Mucosa of rectum (tissue), 2 donors: ENCODE data around the gene GATM.

Experiments used
- H3K27ac ChIP-seq, 2 donors: one replicate each; pipeline ENCODE4 v1.7.0; 2013; ENCODE audit warnings: inconsistent platforms in 2 of 2, low read depth in 2 of 2, low read length in 2 of 2
- H3K27me3 ChIP-seq, 2 donors: one replicate each; pipeline ENCODE4 v1.7.0; 2013; ENCODE audit warnings: low read length in 2 of 2; ENCODE audit not compliant: control insufficient read depth in 2 of 2, insufficient read depth in 2 of 2
- H3K36me3 ChIP-seq, 2 donors: one replicate each; pipeline ENCODE4 v1.7.0; 2013; ENCODE audit warnings: low read length in 2 of 2; ENCODE audit not compliant: control insufficient read depth in 2 of 2, insufficient read depth in 2 of 2
- H3K4me1 ChIP-seq, 2 donors: one replicate each; pipeline ENCODE4 v1.7.0; 2013; ENCODE audit warnings: low read length in 2 of 2, mild to moderate bottlenecking in 1 of 2; ENCODE audit not compliant: control insufficient read depth in 2 of 2, insufficient read depth in 2 of 2
- H3K4me3 ChIP-seq, 2 donors: one replicate each; pipeline ENCODE4 v1.7.0; 2013; ENCODE audit warnings: low read length in 2 of 2
- H3K9ac ChIP-seq, 2 donors: one replicate each; pipeline ENCODE4 v1.7.0; 2013; ENCODE audit warnings: low read length in 2 of 2, low read depth in 1 of 2, mild to moderate bottlenecking in 1 of 2
- H3K9me3 ChIP-seq, 2 donors: one replicate each; pipeline ENCODE4 v1.7.0; 2013; ENCODE audit warnings: low read length in 2 of 2; ENCODE audit not compliant: control insufficient read depth in 2 of 2
- donor health status: healthy.
- donor health status: Normal muscosa, but diverticular disease.

GATM gene

DNA sequence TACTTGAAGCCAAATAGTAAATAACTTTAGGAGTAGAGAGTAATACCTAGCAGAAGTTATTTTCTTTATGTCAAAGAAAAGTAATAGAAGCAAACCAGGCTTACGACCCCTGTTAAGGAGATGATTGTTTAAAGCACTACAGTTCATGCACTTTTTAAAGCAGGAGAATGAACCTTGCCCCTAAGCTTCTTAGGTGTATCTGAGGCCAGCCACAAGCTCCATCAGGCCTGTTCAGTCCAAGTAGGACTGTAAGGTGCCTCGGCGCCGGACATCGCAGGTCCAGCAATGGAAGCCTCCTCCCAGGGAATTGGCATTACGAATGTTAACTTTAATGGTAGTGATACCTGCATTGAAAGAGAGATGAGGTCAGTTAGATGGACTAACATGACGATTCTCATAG lies 16.5 kb downstream of the GATM start:
- no peak overlapping the region for H3K9ac ChIP-seq
- no peak overlapping the region for H3K4me3 ChIP-seq
- no peak overlapping the region for H3K27ac ChIP-seq
- H3K9me3 ChIP-seq: no peaks in the 10 kb centered on the region
- no peaks in the 10 kb centered on the region for H3K27me3 ChIP-seq
- no peaks in the 10 kb centered on the region for H3K4me1 ChIP-seq
- peaks cover 2 to 10% of the 10 kb centered on the region in 2 donors for H3K36me3 ChIP-seq

- H3K4me3 ChIP-seq: no peak overlapping the region
- H3K27ac ChIP-seq: no peak overlapping the region
- no peaks in the 10 kb centered on the region for H3K4me1 ChIP-seq
- H3K9me3 ChIP-seq: no peaks in the 10 kb centered on the region
- H3K36me3 ChIP-seq: no peaks in the 10 kb centered on the region
- no peak overlapping the region for H3K9ac ChIP-seq
- H3K27me3 ChIP-seq: no peaks in the 10 kb centered on the region
Observed at GRCh38 chr15:45355860-45356259, 22.5 kb downstream of the GATM start.

DNA sequence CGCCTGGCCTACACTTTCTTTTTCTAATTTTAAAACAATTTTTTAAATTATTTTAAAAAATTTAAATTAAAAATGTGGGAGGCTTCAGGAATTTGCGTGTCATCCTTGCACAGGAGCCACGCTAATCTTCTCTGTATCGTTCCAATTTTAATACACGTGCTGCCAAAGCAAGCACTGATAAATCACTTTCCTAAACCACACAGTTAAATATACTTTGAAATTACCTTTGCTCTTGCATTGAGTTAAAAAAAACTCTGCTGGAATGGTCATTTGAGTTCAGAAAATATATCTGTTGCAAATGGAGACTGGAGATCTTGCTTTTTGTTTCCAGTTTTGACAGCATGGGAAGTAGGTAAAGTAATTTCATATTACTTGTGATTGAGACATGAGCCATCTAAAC lies 23.6 kb downstream of the GATM start:
- no peak overlapping the region for H3K4me3 ChIP-seq
- H3K27ac ChIP-seq: no peak overlapping the region
- H3K9ac ChIP-seq: no peak overlapping the region
- no peaks in the 10 kb centered on the region for H3K9me3 ChIP-seq
- no peaks in the 10 kb centered on the region for H3K27me3 ChIP-seq
- H3K4me1 ChIP-seq: no peaks in the 10 kb centered on the region
- H3K36me3 ChIP-seq: no peaks in the 10 kb centered on the region

- Histone ChIP-seq H3K9me3 (no peaks in the 10 kb centered on the region), H3K4me1 (peaks cover 0 to 4% of the 10 kb centered on the region in 2 donors), H3K4me3 (no peak overlapping the region)
Observed at GRCh38 chr15:45351227-45351626, 27.1 kb downstream of the GATM start.

DNA sequence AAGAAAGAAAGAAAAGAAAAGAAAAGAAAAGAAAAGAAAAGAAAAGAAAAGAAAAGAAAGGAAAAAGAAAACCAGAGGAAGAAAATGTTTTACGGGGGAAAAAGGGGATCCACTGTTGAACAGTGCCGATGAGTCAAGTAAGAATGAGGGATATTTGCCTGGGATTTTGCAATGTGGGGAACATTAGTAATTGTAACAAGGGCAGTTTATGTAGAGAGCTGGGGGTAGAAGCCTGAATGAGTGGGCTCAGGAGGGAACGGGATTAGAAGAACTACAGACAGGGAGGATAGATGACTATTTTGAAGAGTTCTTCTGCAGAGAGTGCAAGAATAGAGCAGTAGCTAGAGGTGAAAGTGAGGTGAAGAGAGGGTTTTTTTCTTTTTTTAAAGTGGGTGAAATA lies 28.7 kb downstream of the GATM start:
- Histone ChIP-seq H3K4me1 (peaks cover 0 to 10% of the 10 kb centered on the region in 2 donors), H3K36me3 (no peaks in the 10 kb centered on the region), H3K27me3 (no peaks in the 10 kb centered on the region), H3K9ac (no peak overlapping the region), H3K9me3 (no peaks in the 10 kb centered on the region), H3K4me3 (no peak overlapping the region), H3K27ac (no peak overlapping the region)

More at GRCh38 chr15:45351227-45351626, 27.1 kb downstream of the GATM start:
- no peaks in the 10 kb centered on the region for H3K36me3 ChIP-seq
- H3K27me3 ChIP-seq: no peaks in the 10 kb centered on the region
- H3K27ac ChIP-seq: no peak overlapping the region
- H3K9ac ChIP-seq: no peak overlapping the region

DNA sequence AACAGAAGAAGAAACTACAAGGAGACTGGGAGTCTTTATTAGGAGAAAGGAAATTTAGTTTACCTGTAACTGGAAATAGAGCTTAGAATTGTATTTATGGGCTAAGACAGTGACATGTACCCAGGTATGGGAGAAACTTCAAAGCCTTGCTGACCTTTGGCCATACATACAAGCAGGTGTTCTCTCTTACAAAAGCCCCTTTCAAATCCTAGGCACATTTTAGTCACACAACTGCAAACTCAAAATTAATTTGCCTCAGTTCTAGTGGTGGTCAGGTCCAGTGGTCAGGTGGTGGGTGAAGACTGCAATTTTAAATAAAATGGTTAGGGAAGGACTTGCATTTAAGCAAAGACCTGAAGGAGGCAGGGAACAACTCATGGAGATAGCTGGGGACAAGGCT lies 30.4 kb downstream of the GATM start:
- Histone ChIP-seq H3K9me3 (no peaks in the 10 kb centered on the region), H3K4me1 (peaks cover 0 to 16% of the 10 kb centered on the region in 2 donors), H3K36me3 (no peaks in the 10 kb centered on the region), H3K27ac (no peak overlapping the region), H3K27me3 (no peaks in the 10 kb centered on the region), H3K9ac (no peak overlapping the region), H3K4me3 (no peak overlapping the region)

- H3K4me3 ChIP-seq: no peak overlapping the region
- H3K4me1 ChIP-seq: peaks cover 0 to 16% of the 10 kb centered on the region in 2 donors
- no peaks in the 10 kb centered on the region for H3K9me3 ChIP-seq
- H3K27ac ChIP-seq: no peak overlapping the region
- no peak overlapping the region for H3K9ac ChIP-seq
- no peaks in the 10 kb centered on the region for H3K36me3 ChIP-seq
- no peaks in the 10 kb centered on the region for H3K27me3 ChIP-seq
Observed at GRCh38 chr15:45347033-45347432, 31.3 kb downstream of the GATM start.

- Histone ChIP-seq H3K36me3 (no peaks in the 10 kb centered on the region), H3K9me3 (no peaks in the 10 kb centered on the region), H3K27me3 (no peaks in the 10 kb centered on the region), H3K27ac (no peak overlapping the region), H3K4me3 (no peak overlapping the region), H3K9ac (no peak overlapping the region), H3K4me1 (peaks cover 0 to 16% of the 10 kb centered on the region in 2 donors)
Observed at GRCh38 chr15:45346381-45346780, 32.0 kb downstream of the GATM start.

- peaks cover 0 to under 1% of the 10 kb centered on the region in 2 donors for H3K27me3 ChIP-seq
- no peak overlapping the region for H3K27ac ChIP-seq
- no peaks in the 10 kb centered on the region for H3K9me3 ChIP-seq
- H3K4me1 ChIP-seq: peaks cover under 1 to 20% of the 10 kb centered on the region in 2 donors
- no peak overlapping the region for H3K9ac ChIP-seq
- H3K36me3 ChIP-seq: no peaks in the 10 kb centered on the region
- H3K4me3 ChIP-seq: no peak overlapping the region
Observed at GRCh38 chr15:45343258-45343860, 35.0 kb downstream of the GATM start.

- no peaks in the 10 kb centered on the region for H3K9me3 ChIP-seq
- H3K9ac ChIP-seq: no peak overlapping the region
- H3K4me3 ChIP-seq: no peak overlapping the region
- peaks cover 0 to 2% of the 10 kb centered on the region in 2 donors for H3K27me3 ChIP-seq
- no peaks in the 10 kb centered on the region for H3K36me3 ChIP-seq
- peaks cover 6 to 16% of the 10 kb centered on the region in 2 donors for H3K4me1 ChIP-seq
- H3K27ac ChIP-seq: no peak overlapping the region
Observed at GRCh38 chr15:45341790-45342189, 36.6 kb downstream of the GATM start.
